ENCODE measurements around the gene KLF2.

Gene KLF2

DNA sequence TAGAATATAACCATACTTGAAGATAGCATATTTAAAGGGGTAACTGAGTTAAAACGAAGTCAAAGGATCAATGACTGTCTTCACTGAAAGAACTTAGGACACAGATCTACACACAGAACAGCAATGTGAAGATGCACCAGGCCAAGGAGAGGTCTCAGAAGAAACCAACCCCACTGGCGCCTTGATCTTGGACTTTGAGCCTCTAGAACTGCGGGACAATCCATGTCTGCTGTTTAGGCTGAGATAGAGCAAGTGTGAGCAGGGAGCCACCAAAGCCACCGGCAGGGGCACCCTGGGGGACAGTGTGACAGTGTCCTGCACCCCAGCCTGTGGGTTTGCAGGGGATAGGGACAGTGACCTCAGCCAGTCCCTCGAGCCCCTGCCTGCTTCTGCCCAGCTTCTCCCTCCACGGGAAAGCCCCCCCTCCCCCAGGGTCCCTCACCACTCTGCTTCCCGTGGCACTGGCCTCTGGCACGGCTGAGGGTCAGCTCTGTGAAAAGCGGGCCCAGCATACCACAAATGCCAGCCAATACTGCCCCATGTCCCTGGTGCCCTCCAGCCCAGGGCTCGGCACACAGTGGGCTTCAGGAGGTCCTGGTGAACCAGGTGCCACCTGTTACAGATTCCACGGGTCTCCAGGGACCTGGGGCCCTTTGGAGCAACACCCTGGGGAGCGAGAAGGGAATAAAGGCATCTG is 40.8 kb downstream of the KLF2 start:
- no peak for DNase-seq

DNA sequence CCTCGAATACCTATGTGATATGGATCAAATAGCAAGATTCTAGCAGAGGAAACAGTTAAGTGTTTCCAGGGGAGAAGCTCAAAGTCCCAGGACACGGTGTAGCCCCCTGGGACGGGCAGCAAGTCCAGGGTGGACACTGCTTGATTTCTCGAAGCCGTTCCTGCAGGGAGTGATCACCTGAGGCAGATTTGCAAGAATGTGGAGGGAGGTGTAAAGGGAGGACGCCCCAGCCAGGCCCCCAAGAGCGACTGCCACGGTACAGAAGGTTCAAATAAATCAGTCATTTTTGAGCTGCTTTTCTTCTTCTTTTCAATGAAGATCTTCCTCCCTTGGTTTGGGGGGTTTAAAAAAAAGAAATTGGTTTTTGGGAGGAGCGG is 41.4 kb downstream of the KLF2 start:
- DNase-seq: no peak

DNA sequence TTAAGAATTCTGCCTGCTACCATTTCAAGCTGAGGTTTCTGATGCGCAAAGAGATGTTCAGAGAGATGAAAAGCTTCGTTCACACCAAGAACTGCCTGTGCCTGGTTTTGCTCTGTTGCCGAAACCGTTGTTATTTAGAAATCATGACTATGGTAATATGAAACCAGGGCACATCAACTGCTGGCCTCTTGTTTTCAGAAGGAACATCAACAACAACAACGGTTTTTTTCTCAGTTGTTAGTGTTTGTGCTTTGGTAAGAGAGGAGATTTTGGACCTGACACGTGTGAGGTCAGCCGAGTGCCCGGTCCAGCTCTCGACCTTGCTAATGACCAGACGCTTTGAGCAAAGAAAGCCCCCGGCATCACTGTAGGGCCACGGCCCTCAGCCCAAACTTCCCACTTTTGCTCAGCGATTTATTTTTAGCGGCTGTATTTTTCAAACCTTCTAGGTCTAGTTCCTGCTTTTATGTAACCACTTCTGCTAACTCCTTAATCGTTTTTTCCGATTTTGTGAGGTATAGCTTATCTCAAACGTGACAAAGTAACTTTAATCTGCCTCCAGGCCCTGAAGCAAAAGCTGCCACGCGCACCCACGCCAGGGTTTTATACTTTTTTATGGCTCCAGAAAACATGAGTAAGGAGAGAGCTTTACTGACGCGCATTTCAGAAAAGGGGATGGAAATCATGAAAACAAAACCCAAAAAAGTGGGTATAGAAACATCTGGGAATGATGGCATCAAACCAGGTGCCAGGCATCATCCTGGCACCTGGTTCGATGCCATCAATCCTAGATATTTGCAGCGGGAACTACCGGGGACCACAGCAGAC is 42.0 kb downstream of the KLF2 start:
- DNase-seq: no peak

DNA sequence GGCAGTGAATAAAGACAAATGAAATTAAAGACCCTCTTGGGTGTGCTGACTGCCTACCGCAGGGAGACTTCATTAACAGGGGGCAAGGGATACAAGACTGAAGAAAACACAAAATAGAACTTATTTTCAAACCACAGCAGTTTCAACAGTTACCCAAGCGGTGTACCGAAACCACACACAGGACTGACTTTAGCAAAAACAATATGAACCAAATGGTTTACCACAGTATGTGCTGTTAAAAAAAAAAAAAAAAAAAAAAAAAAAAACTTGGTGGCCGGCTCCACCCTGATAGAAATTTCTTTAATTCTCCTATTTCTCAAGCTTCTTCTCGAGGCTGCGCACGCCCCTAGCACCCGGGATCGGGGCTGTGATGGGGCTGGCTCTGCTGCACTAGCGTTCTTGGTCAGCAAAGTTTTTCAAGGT is 42.6 kb downstream of the KLF2 start:
- no peak for DNase-seq

DNA sequence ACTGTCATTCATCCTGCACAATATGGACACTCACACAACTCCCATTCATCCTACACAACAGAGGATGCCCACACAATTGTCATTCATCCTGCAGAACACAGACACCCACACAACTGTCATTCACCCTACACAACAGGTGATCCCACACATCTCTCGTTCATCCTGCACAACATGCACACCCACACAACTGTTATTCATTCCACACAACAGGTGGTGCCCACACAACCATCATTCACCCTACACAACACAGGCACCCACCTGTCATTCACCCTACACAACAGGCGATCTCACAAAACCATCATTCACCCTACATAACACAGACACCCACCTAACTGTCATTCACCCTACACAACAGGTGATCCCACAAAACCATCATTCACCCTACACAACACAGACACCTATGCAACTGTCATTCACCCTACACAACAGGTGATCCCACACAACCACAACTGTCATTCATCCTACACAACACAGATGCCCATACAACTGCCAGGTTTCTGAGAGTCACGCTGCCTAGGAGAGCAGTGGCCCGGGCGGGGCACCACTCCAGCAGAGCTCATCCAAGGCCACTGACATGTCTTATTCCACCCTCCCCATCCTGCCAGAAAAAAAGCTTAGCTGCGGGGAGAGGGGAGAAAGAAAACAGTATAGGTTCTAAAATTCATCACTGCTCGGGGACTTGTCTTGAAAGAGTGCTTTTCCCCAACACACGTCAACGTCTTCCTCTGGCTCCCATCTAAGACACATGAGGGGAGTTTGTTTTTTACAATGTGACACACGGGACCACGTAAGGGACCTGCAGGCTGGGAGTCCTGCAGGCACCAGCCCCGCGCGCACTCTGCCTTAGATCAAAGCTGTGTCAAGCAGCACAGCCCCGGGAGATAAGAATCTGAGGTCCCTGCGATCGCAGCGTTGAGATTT is 44.0 kb downstream of the KLF2 start:
- no peak for DNase-seq

DNA sequence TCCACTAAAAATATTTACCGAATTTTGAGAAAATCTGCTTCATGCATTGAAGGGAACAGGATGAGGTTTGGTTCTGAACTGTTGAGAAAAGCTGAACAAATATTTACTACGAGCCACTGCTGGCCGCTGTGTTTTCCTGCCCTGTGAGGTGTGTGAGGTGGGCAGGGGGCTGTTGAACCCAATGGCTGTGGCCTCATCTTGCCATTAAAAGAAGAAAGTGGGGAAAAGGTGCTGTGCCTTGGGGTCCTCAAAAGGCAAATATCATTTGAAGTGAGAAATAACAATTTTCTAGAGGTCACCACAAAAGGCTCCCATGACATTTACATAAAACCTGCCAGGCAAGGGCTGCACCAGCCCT is 44.7 kb downstream of the KLF2 start:
- no peak for DNase-seq

DNA sequence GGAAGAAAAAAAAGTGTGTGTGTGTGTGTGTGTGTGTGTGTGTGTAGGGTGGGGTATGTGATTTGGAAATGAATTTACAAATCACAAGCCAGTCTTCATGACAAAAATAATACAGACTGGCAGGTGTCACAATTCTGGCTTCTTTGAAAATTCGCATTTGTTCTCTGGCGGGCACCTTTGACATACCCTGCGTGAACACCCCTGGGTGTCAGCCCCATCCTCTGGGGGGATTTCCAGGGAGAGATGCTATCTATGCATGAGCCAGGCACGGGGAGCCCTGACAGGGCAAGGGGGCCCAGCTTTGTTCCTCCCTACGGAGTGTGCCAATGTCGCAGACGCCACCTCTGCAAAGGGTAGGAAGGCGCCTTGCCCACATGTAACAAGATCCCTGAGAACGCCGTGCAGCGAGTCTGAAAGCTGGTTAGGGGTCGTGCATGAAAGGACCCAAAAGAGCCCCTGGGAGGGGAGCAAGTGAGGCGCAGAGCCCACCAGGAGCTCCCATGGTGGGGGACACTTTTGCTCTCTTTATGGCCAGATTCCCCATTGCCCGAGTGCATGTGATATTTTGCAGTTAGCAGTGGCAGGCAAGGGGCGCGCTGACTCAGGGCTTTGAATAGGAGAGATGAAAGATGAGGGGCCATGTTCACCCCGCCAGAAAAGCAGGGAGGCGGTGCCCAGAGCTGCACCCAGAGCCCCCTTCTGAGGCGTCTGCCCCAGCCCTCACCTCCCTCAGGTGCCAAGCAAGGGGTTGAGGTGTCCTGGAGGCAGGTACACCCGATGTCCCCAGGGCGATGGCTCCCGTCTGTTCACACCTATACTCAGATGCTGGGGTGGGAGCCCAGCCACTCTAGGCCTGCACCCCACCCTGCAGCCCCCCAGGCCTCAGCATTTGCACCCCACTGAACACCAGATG is 45.3 kb downstream of the KLF2 start:
- peak; percentile 13 for DNase-seq

DNA sequence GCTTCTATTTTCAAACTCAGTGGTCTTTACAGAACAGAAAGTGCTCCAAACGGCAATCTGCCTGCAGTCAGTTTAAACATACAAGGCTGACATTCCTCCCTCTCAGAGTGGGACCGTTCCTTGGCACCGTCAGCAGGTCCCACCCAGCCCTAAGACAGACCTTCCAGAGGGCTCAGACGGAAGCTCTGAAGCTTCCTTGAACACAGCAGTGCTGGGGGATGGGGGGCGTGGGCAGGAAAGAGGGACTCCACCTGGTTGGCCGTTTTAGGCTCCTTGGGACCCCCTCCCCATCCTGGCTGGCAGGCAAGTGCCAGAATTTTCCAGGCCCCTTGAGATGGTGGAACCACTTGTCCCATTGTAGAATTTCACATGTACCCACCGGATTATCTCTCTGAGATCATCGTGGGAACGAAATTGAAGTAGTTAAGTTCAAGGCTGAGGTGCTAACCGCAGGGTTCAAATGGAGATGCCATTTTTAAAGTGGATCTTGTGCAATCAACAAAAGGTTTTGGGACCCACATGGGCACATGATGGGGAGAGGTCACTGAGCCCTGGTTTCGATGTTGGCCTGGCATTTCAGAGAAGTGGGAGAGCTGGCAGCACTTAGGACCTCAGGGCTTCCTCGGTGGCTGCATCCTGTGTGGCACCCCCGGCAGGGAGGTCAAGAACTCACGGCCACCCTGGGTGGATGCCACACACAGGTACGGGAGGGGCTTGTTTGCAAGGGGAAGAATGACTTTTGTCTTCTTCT is 46.2 kb downstream of the KLF2 start:
- DNase-seq: peak; percentile 22

DNA sequence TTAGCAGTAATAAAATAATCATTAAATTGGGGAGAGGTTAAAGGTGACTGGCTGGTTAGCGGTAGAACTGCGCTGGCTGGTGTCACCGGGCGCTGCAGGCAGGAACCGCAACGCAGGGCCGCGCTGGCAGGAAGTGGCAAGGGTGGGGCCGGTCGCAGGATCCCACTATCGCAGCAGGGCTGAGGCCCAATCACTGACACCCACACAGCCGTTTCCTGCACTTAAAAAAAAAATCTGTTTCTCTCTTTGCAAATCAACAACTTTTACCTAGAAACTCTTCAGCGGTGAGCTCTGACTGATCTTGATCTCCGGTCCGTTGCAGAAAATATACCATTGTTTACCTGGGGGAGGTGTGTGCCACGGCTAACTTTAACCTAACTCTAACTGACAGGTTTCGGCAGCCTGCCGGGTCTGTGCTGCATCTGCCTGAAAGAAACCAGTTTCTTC is 46.9 kb downstream of the KLF2 start:
- peak; percentile 73 for DNase-seq

DNA sequence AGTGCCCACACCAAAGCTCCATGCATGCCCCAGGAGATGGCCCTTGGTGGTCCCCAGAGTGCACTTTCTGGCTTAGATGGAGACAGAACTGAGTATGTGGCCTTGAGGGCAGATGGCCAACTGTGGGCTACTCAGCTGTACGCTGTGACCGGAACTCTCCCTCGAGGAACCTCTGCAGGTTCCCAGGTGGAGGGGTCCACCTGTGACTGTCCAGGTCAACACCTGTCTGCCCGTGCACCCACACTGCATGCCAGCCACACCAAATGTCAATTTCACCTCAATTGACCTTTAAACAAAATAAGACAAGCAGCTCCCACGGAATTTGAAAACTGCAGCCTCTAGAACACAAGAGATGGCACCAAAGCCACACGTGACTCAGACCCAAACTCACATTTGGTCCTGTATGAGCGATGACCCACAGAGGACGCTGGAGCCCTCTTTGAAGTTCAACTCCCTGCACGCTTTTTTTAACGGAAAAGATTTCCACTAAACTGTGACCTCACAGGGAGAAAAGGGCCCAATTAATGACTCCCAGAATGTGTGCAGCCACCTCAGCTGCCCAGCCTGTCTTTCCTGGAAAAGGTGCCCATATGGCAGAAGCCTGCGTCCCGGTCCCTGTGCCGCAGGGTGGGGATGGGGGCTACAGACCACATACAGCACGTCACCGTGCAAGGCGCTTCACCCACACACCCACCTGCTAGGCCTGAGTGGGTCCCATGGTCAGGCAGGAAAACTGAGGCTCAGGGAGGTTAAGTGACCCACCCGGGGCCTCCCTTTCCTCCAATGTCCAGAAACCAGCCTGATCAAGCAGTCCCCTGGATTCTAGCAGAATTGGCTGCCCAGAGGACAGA is 47.7 kb downstream of the KLF2 start:
- no peak for DNase-seq

DNA sequence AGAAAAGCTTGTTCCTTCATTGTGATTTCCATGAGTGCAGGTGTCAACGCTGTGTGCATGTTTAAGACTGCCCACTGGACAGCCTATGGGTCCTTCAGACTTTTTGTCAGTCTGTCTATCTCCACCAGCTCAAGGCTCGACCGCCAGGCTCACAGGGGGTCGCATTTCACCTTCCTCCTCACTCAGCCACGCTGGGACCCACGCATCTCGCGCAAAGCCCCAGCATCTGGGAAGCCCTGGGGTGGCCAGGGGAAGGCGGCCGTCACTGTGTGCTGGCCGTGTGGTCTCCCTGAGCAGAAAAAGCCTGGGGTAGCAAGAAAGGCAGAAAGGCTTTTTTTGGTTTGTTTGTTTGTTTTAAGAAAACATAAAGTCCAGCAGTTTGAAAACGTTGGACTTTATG is 48.5 kb downstream of the KLF2 start:
- no peak for DNase-seq

DNA sequence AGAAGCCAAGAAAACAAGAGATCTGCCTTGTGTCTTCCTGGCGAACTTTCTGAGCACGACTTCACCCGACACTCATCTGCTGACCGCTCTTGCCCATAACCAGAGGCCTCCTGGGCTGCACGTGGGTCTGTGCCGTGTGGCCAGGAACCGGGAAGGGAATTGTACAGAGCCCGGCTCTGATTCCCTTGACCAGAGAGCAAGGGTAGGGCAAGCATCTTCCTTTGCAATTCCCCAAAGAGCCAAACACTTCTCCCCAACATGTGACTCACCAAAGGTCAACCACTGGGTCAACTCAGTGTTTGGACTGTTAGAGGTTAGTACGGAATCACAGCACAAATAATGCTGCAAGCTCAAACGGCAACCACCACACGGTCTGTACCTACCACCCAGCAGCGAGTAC is 48.9 kb downstream of the KLF2 start:
- DNase-seq: peak; percentile 18

DNA sequence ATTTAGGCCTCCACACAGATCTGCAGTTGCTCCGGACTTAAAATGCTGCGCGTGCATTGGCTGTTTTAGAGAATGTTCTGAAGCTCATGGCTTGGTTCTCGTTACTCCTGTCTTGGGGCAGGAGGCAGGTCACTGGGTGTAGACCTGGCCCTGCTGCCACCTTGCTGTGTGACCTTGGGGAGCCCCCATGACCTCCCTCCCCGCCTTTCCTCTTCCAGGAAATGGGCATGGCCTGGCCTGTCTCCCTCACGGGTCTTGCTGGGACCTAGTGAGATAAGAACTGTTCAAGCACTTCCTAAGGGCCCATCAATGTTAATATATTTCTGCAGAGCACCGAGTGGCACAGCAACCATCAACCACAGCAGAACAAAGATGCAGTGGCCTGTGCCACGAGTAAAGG is 49.4 kb downstream of the KLF2 start:
- no peak for DNase-seq

DNA sequence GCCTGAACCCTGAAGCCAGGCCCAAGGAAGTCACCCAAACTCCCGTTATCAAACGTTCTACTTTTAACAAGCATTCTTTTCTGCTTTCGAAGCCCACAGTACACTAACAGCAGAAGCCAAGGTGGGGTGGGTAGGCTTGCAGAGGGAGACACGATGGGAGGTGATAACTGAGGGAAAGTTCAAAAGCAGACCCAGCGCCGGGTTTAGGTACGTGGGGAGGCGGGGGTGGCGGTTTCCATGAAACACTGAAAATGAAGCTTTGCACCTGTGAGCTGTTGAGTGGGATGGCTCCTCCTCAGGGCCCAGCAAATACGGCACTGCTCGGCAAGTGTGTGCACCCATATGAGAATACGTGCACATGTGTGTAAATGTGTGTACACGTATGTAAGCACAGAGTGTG is 49.8 kb downstream of the KLF2 start:
- no peak for DNase-seq

DNA sequence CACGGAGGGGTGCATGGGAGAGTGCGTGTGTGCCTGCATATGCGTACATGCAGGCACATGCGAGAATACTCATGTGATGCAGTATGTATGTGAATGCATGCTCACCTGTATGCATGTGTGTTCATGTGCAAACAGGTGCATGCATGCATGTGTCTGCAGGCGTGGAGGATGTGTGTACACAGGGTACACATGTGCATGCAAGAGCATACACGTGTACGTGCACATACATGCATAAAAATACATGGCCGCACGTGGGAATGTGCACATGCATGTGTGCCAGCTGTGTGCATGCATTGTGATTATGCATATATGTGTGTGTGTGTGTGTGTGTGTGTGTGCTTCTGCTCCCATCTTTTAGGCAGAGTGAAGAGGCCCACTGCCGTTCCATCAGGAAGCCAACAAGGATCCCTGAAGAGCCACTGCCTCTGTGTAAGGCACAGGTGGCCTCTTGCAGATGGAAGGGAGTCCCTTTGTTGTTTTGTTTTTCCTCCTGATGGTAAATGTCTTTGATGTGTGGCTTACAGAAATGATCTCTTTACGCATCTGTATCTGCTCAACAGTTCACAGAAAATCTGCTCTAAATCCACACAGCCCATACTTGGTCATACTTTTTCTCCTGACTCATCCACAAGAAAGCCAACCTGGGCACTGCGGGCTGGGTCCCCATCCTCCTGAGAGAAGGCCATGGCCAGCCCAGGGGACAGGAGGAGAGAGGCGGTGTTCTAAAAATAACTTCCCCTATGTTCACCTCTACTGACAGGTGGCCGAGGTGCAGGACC is 50.7 kb downstream of the KLF2 start:
- DNase-seq: no peak

DNA sequence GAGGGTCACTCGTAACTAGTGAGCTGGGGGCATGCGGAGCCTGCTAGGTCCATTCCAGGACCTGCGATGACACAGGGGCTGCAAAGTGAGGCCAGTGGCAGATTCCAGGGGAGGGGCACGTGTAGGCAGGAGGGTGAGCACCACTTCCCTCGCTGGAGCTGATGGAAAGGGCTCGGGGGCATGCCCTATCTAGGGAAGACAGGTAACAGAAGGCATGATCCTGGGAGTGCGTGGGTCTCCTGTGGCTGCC is 51.2 kb downstream of the KLF2 start:
- DNase-seq: peak; percentile 16

DNA sequence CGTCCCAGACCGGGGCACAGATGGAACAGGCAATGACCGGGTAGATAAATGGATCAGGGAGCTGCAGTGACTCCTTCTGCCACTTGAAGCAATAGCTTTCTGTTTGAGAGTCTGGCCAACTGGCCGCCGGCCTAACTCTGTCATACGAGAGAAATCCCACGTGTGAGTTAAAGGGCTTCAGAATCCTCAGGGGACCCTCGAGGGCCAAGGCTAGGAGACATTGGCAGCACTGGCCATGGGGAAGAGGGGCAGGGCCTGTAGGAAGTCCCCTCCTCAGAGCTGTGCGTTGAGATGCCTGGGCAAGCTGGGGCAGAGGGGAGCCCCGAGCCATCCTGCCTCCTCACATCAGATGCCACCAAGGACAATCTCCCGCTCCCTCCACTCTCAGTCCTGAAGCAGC is 51.6 kb downstream of the KLF2 start:
- DNase-seq: peak; percentile 24

DNA sequence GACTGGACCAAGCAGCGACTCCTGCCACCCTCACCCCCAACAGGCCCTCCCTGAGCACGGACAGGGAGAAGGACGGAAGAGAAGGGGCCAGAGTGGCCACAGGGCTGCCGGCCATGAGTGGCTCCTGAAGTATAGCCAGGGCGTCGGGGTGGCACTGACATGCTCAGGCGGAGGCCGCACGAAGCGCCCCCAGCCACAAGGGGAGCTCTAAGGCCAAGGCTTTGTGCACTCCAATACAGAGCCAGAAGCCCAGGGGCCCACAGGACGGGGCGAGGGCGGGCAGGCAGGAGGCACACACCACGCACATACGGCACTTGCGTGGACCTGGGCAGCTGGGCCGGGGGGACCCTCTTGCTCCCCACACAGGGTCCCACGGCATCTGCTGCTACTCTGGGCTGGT is 52.0 kb downstream of the KLF2 start:
- DNase-seq: peak; percentile 21

DNA sequence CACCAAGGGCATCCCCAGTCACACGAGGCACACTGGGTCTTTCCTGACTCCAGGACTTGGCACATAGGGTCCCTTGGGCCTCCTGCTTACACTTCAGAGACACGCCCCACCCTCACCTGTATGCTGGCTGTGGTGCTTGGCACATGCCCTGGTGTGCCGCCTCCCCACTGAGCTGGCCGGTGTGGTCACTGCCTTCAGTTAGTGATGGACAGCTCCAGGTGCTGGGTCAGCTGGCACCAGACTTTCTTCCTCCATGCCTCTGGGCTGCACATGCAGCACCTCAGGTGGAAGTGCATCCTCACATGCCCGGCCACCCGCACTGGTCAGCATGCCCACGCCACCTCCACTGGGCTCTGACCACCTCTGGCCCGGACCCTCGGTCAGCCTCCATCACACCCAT is 52.9 kb downstream of the KLF2 start:
- peak; percentile 29 for DNase-seq
